D721Med (cell line): ENCODE measurements around the gene FOXF1.

Experiments
- DNase-seq: peaks from one replicate; pipeline ENCODE4 v3.0.0; 2011; ENCODE audit warnings: low spot score; ENCODE audit not compliant: insufficient read length
- FAIRE-seq: peaks from 2 replicates; lab custom pipeline; 2011; peaks lifted over from hg19 to GRCh38; lab: Jason Lieb, UNC
- CTCF ChIP-seq: IDR thresholded peaks from 2 replicates; pipeline ENCODE4 v1.5.1; 2012; ENCODE audit warnings: mild to moderate bottlenecking, control low read depth; ENCODE audit not compliant: insufficient read depth; ENCODE audit errors: missing control alignments

Gene FOXF1

GRCh38 chr16:86499889-86500707 is 10.2 kb upstream of the FOXF1 start:
- DNase-seq (no peak), FAIRE-seq (no peak)
- no peak for TF ChIP-seq CTCF

- TF ChIP-seq CTCF = no peak
- DNase-seq (no peak), FAIRE-seq (no peak)
These were observed 9.4 kb upstream of the FOXF1 start for GRCh38 chr16:86500708-86501510.

GRCh38 chr16:86501989-86502855 is 8.1 kb upstream of the FOXF1 start:
- TF ChIP-seq CTCF = no peak
- FAIRE-seq (no peak), DNase-seq (no peak)

GRCh38 chr16:86502856-86503748 is 7.2 kb upstream of the FOXF1 start:
- no peak for TF ChIP-seq CTCF
- DNase-seq (no peak), FAIRE-seq (no peak)

- FAIRE-seq = no peak
- no peak for TF ChIP-seq CTCF
- DNase-seq = no peak
These were observed 6.5 kb upstream of the FOXF1 start for GRCh38 chr16:86503830-86504229.
